ENCODE results near the gene CUL4B. TPM values are rescaled to one million over a fixed set of nuclear protein-coding genes. Genes with fewer than 3 reads are reported as not detected.
"Not testable (repeated sequence)": the region's sequence is repeated elsewhere in the genome, so short reads cannot be mapped to it uniquely, and the experiment has no call there.

Gene CUL4B
- 16.3 and 18.2 TPM in 2 replicates for total RNA-seq (2014; rRNA removed; shearing (Covaris generic))
- 44.0 and 59.9 TPM in 2 replicates for polyA plus RNA-seq (2015; cell fraction: cytosol; rRNA removed)
- polyA plus RNA-seq (2015; cell fraction: nucleus; rRNA removed), result 118 and 125 TPM in 2 replicates

GRCh38 chrX:120560842-120561633 is at the start of gene CUL4B:
TSS of gene CUL4B (minus strand) at chrX:120560962. CDS start at chrX:120560638, 324 bp downstream.
- DNase-seq (ENCODE audit: low read depth), result peak; percentile 85

GRCh38 chrX:120604361-120604782 is 43.6 kb upstream of the CUL4B start:
- peak; percentile 30 for DNase-seq (ENCODE audit: low read depth)

GRCh38 chrX:120603707-120604360 is 43.1 kb upstream of the CUL4B start, which contains the start of gene MCTS1:
TSS of gene MCTS1 (plus strand) at chrX:120604101. CDS start at chrX:120604237, 136 bp downstream.
- DNase-seq (ENCODE audit: low read depth), result peak; percentile 97

- no peak for DNase-seq (ENCODE audit: low read depth)
Measured at GRCh38 chrX:120585702-120586101, 24.9 kb upstream of the CUL4B start.

GRCh38 chrX:120575379-120576114 is 14.8 kb upstream of the CUL4B start:
- DNase-seq (ENCODE audit: low read depth), result peak; percentile 2

- DNase-seq (ENCODE audit: low read depth), result not testable (repeated sequence)
Measured at GRCh38 chrX:120573806-120574205, 13.0 kb upstream of the CUL4B start.

GRCh38 chrX:120570011-120570600 is 9.3 kb upstream of the CUL4B start:
- no peak for DNase-seq (ENCODE audit: low read depth)

GRCh38 chrX:120568609-120569008 is 7.8 kb upstream of the CUL4B start:
- no peak for DNase-seq (ENCODE audit: low read depth)

GRCh38 chrX:120568035-120568434 is 7.3 kb upstream of the CUL4B start:
- DNase-seq (ENCODE audit: low read depth), result no peak

GRCh38 chrX:120566817-120567216 is 6.1 kb upstream of the CUL4B start:
- no peak for DNase-seq (ENCODE audit: low read depth)

- DNase-seq (ENCODE audit: low read depth), result no peak
Measured at GRCh38 chrX:120564925-120565324, 4.2 kb upstream of the CUL4B start.

GRCh38 chrX:120562569-120562926 is 1.8 kb upstream of the CUL4B start:
- no peak for DNase-seq (ENCODE audit: low read depth)

- DNase-seq (ENCODE audit: low read depth), result peak; percentile 76
Measured at GRCh38 chrX:120561634-120562568, 1.1 kb upstream of the CUL4B start.

GRCh38 chrX:120560405-120560841 is 339 bp downstream of the CUL4B start:
- DNase-seq (ENCODE audit: low read depth), result no peak

- DNase-seq (ENCODE audit: low read depth), result no peak
Measured at GRCh38 chrX:120559804-120560203, 958 bp downstream of the CUL4B start.

- no peak for DNase-seq (ENCODE audit: low read depth)
Measured at GRCh38 chrX:120556251-120556650, 4.5 kb downstream of the CUL4B start.

GRCh38 chrX:120549483-120550452 is 11.0 kb downstream of the CUL4B start:
- peak; percentile 92 for DNase-seq (ENCODE audit: low read depth)

- DNase-seq (ENCODE audit: low read depth), result no peak
Measured at GRCh38 chrX:120536061-120536460, 24.7 kb downstream of the CUL4B start.
